ENCODE measurements around the gene DPP9.
"Not testable (repeated sequence)": the region's sequence is repeated elsewhere in the genome, so short reads cannot be mapped to it uniquely, and the experiment has no call there.

Gene DPP9

DNA sequence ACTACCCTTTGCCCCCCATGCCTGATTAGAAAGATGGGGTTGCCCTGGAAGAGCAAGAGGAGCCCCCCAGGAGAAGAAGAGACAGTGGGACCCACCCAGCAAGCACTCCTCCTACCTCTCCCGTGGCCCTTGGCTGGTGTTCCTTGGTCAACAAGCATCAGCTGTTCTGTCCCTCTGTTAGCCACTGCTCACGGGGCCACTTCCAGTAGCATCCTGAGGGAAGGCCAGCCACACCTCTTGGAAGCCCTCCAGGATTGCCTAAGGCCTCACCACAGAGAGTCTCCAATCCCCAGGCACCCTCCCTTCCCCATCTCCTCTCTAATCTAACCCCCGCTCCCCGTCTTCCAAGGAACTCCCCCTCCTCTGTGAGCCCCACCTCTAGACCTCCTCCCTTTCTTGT lies 15.1 kb upstream of the DPP9 start:
- DNase-seq = no peak

- DNase-seq = no peak
Observed at GRCh38 chr19:4737955-4738600, 14.4 kb upstream of the DPP9 start.

GRCh38 chr19:4733755-4734345 lies 10.2 kb upstream of the DPP9 start:
- no peak for DNase-seq

GRCh38 chr19:4732680-4733114 lies 9.1 kb upstream of the DPP9 start:
- DNase-seq = peak; percentile 64

DNA sequence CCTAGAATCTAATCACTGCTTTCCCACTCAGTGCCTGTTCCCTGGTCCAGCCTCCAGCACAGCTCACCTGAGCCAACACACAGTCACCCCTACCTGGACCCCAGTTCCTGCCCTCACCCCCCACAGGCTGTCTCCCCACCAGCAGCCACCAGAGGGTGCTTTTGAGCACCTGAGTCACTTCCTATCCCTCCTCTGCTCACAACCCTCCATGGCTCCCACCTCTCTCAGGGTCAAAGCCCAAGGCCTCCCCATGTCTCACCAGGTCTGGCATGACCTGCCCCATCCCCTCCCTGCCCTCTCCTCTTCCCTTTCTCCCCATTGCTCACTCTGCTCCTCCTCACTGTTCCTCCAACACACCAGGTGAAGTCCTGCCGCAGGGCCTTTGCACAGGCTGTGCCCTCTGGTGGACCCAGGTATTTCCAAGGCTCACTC lies 7.1 kb upstream of the DPP9 start:
- no peak for DNase-seq

- DNase-seq = no peak
Observed at GRCh38 chr19:4728871-4729270, 5.2 kb upstream of the DPP9 start.

DNA sequence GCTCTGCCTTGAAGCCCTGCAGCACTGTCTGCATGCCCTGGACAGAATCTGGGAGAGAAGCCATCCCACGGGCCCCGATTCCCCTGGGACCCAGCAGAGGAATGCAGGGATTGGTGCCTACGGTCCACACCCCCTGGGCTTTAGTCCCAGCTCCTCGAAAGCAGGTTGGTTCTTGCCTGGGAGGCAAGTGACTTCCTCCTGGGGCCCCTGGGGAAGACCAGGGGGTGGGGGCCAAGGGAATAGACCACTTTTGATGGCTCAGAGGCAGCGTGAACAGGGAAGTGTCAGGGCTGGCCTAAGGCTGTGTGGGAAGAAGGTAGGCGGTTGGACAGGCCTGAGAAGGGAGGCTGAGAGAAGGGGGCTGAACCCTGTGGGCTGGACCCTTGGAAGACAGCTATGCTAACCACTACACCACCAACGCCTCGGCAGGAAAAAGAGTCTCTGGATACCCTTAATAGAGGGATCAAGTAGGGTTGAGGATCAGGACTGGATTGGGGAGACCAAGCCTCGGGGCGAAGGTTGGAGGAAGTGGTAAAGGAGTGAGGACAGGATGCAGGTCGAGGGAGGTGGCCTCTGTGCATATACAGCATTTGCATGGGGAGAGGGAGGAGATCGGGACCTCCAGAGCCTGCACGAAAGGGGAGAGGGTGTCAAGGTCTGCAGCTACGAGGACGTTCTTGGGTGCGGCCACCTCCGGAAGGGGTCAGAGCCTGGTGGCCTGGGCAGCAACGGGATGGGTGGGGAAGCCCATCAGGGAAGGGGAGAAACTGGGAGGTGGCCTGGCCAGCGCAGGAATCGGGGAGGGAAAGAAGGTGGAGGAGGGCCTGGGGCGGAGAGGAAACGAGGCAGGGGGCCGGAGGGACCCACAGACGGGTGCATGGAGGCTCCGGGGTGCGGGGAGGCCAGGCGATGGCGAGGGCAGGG lies 709 bp downstream of the DPP9 start:
- peak; percentile 76 for DNase-seq

DNA sequence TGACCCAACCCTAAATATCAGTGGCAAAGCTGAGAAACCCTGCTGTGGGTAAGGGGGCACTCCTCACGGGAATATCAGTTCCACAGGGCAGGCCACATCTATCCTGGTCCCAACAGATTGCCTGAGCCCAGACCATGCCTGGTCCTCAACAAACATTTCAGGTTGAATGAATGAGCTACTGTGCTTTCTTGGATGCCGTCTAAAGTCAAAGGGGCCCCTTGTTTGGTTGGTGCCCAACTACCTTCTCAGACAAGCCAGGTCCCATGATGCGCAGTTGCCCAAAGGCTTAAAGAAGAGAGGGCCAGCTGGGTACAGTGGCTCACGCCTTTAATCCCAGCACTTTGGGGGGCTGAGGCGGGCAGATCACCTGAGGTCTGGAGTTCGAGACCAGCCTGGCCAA lies 2.4 kb downstream of the DPP9 start:
- DNase-seq = no peak

- no peak for DNase-seq
Observed at GRCh38 chr19:4720037-4720700, 3.5 kb downstream of the DPP9 start.

GRCh38 chr19:4719499-4719866 lies 4.2 kb downstream of the DPP9 start:
- DNase-seq = no peak

- DNase-seq = no peak
Observed at GRCh38 chr19:4717966-4718701, 5.5 kb downstream of the DPP9 start.

DNA sequence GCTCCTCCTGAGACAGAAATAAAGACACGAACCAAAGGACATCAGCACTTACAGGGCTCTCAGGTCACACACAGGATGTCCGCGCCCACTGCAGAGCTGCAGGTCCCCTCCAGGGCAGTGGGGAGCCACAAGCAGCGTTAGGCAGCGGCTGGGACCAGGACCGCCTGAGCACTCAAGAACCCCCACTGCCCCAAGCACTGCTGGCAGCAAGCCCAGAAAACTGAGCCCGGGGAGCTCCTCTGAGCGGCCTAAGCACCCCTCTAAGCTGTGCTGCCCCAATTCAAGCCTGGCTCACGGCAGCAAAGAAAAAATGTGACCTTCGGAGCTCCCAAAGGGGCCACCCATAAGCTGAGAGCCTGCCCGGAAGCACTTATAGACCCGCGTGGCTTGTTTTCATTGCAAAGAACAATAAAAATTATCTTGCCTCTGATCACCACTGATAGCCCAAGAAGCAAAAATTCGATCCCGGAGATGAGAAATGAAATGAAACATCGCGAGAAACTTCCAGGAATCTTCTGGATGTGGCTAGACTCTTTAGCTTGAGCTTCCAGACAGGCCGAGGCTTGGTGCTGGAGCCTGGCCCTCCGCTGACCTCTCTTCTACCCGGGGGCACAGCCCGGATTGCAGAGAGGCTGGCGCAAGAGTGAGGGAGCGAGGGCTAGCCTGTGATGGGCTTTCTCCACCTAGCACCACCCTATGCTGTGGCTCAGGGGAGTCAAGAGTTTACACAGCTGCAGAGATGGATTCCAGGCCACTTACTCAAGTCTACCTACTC lies 6.3 kb downstream of the DPP9 start:
- peak; percentile 10 for DNase-seq

- DNase-seq = no peak
Observed at GRCh38 chr19:4715529-4716221, 8.0 kb downstream of the DPP9 start.

DNA sequence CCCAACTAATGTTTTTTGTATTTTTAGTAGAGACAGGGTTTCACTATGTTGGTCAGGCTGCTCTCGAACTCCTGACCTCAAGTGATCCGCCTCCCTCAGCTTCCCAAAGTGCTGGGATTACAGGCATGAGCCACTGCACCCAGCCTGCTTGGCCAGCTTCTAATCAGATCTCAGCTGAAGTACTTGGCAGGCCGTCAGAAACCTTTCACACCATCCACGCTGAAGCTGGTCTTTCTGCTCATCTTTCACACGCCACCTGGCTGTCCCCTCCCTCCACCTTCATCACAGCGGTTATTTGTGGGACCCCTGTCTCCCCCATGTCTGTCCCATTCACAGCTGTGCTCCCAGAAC lies 8.5 kb downstream of the DPP9 start:
- not testable (repeated sequence) for DNase-seq

- no peak for DNase-seq
Observed at GRCh38 chr19:4714016-4714415, 9.6 kb downstream of the DPP9 start.

GRCh38 chr19:4713384-4713951 lies 10.2 kb downstream of the DPP9 start:
- peak; percentile 87 for DNase-seq

- no peak for DNase-seq
Observed at GRCh38 chr19:4712771-4713170, 10.9 kb downstream of the DPP9 start.

- DNase-seq = no peak
Observed at GRCh38 chr19:4711211-4711610, 12.4 kb downstream of the DPP9 start.

DNA sequence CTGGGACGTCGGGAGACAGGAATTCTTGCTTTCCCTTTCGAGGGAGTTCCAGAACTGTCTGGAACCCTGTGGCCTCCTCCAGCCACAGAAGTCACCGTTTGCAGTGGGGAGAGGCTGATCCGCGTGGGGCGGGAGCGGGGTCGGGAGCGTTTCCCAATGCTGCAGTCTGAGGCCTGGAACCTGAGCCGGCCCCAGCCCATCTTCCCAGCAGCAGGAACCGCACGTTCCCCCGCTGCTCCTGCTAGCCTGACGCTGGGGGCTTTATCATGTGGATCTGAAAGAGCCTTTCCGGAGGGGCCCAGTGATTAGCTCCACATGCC lies 13.4 kb downstream of the DPP9 start:
- DNase-seq = no peak

DNA sequence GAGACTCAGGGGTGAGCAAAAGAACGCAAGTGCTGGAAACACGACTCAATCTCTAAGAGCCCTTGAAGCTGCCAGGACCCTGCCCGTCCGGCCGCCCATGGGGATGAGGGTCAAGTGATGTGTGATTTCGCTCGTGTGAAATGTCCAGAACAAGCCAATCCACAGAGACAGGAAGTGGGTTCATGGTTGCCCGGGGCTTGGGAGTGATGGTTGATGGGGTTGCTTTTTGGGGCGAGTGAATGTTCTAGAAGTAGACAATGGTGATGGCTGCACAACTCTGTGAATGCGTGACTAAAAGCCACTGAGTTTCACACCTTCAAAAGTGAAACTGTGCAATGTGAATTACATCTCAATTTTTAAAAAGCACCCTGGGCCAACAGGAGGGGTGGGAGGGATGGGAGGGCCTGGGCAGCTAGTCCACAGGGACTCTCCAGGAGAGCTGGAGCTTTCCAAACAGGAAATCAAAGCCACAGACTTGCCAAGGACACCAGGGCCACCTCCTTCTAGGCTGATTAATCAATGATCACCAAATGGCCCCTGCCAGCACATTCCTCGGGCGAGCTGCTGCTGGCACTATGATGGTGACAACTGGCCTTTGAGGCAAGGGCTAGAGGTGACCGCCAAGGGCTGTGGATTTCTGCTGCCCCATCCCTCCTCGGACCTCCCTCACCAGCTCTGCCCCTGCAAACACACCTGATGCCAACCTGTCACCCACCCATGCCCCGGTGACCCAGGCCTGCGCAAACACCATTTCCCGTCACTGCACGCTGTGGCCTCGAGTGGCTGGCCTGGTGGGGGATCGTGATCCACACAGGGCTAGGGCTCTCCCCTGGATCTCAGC lies 14.0 kb downstream of the DPP9 start:
- peak; percentile 7 for DNase-seq
